KOPT-K1 (cell line): ENCODE measurements around the gene PFKFB2.

Experiments
- H3K27ac ChIP-seq: fragments of 200-600 bp; sonication (generic); 2 replicates; pipeline ENCODE4 v1.5.1; 2016; ENCODE audit warnings: antibody characterized with exemption, mild to moderate bottlenecking, low read depth, low read length; ENCODE audit not compliant: poor library complexity, severe bottlenecking
- H3K36me3 ChIP-seq: fragments of 200-600 bp; sonication (generic); 2 replicates; pipeline ENCODE4 v1.5.1; 2017; ENCODE audit warnings: antibody characterized with exemption, mild to moderate bottlenecking, low read length, moderate library complexity; ENCODE audit not compliant: insufficient read depth
- H3K9me3 ChIP-seq: fragments of 200-600 bp; sonication (generic); 2 replicates; pipeline ENCODE4 v1.5.1; 2017; ENCODE audit warnings: antibody characterized with exemption, low read length, mild to moderate bottlenecking; ENCODE audit not compliant: insufficient read depth, poor library complexity, severe bottlenecking

Gene PFKFB2

GRCh38 chr1:207048041-207048440 is 5.0 kb upstream of the PFKFB2 start:
- Histone ChIP-seq H3K27ac (no peak overlapping the region), H3K36me3 (peaks cover 58% of the 10 kb centered on the region), H3K9me3 (no peaks in the 10 kb centered on the region)

GRCh38 chr1:207049054-207049453 is 4.0 kb upstream of the PFKFB2 start:
- Histone ChIP-seq H3K36me3 (peaks cover 48% of the 10 kb centered on the region), H3K27ac (no peak overlapping the region), H3K9me3 (no peaks in the 10 kb centered on the region)

DNA sequence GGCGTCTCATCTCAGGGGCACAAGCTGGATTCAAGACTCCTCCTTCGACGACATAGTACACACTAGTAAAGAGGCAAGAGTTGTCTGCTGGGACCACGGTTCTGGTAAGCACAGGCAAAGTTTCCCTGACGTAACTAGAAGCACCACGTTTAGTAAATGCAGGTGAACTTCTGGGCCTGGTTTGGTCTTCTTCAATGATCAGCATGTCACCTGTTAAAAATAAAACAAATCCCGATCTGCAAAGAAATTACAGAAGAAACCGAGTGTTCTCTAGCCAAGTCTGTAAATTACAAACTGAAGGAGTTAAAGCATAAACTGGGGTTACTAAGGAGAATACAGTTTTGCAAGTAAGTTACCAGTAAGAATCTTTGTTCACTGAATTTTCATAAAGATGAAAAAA is 3.6 kb upstream of the PFKFB2 start:
- H3K36me3 ChIP-seq, result peaks cover 44% of the 10 kb centered on the region
- peak overlapping the region; percentile 16 for H3K27ac ChIP-seq

DNA sequence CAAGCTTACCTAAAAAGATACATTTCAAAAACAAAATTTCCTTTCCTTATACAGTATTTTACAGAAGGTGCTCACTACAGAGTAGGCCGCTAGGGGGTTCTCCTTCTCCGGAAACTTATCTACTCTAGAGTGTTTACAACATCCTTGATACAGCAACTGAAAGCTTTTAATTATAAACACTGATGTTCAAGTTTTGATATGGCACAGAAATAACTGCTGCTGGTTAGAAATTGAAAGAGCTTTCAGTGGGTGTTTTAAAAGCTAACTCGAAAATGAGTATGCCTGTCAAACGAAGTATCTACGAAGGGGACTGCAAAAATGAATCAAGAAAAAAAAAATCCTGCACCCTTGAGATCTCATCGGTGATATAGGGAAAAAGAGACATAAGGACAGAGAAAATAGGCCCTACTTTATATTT is 3.1 kb upstream of the PFKFB2 start:
- peaks cover 43% of the 10 kb centered on the region for H3K36me3 ChIP-seq
- no peaks in the 10 kb centered on the region for H3K9me3 ChIP-seq
- H3K27ac ChIP-seq, result peak overlapping the region; percentile 78

More for the DNA sequence above, 3.6 kb upstream of the PFKFB2 start:
- H3K9me3 ChIP-seq, result no peaks in the 10 kb centered on the region

GRCh38 chr1:207050480-207051190 is 2.4 kb upstream of the PFKFB2 start:
- H3K9me3 ChIP-seq, result no peaks in the 10 kb centered on the region
- peak overlapping the region; percentile 78 for H3K27ac ChIP-seq
- peaks cover 39% of the 10 kb centered on the region for H3K36me3 ChIP-seq

- H3K36me3 ChIP-seq, result peaks cover 32% of the 10 kb centered on the region
- H3K27ac ChIP-seq, result peak within 1 kb of the TSS; percentile 78
These were observed 1.7 kb upstream of the PFKFB2 start, which contains the start of gene YOD1 for GRCh38 chr1:207051191-207051943. TSS of gene YOD1 (minus strand) at chr1:207051208. CDS start at chr1:207051030, 178 bp downstream.

DNA sequence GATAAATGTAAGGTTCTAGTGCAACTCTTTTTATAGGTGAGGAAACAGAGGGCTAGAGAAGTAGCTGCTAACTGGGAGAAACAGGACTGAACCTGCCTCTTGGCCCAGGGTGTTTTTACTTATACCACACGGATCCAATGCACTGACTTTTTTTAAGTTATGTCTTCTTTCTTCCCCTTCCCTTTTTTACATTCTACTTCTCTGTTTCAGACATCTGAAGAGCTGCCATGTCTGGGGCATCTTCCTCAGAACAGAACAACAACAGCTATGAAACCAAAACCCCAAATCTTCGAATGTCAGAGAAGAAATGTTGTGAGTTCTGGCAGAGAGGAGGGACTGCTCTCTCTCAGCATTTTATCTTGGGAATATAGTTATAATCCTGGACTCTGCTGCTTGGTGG is 1.4 kb downstream of the PFKFB2 start:
- Histone ChIP-seq H3K9me3 (no peaks in the 10 kb centered on the region), H3K36me3 (peaks cover under 1% of the 10 kb centered on the region), H3K27ac (no peak overlapping the region)

More at GRCh38 chr1:207051191-207051943, 1.7 kb upstream of the PFKFB2 start, which contains the start of gene YOD1:
- H3K9me3 ChIP-seq, result no peaks in the 10 kb centered on the region

DNA sequence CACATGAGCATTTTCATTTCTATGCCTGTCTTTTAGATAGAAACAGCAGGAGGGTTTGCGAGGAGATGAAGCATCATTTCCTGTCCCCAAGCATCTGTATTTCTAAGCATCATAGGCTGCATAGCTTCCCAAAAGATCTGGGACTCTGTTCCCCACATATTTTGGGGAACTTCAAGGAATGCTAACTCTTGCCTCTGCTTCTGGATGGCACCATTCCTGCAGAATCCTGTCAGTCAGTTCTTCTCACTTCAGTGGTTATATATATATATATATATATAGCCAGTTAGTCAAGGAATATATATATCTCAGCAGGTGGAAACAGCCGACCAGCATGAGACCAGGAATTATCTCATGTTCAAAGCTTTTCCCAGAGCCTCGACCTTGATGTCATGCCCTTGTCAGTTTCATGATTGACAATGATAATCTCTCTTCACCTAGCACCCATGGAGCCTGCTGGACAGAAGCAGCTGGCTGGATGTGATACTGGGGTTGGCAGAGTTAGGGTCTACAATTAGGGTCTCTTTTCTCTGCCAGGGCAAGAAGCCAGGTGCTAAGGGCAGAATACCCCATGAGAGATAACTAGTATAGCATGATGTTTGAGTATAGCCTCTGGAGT is 2.4 kb downstream of the PFKFB2 start:
- Histone ChIP-seq H3K9me3 (no peaks in the 10 kb centered on the region), H3K36me3 (no peaks in the 10 kb centered on the region), H3K27ac (no peak overlapping the region)

GRCh38 chr1:207056673-207057072 is 3.6 kb downstream of the PFKFB2 start:
- Histone ChIP-seq H3K36me3 (no peaks in the 10 kb centered on the region), H3K27ac (no peak overlapping the region), H3K9me3 (no peaks in the 10 kb centered on the region)

GRCh38 chr1:207058252-207058651 is 5.2 kb downstream of the PFKFB2 start:
- no peak overlapping the region for H3K27ac ChIP-seq
- no peaks in the 10 kb centered on the region for H3K36me3 ChIP-seq
- no peaks in the 10 kb centered on the region for H3K9me3 ChIP-seq

- Histone ChIP-seq H3K27ac (no peak overlapping the region), H3K36me3 (no peaks in the 10 kb centered on the region), H3K9me3 (no peaks in the 10 kb centered on the region)
These were observed 6.1 kb downstream of the PFKFB2 start for GRCh38 chr1:207058878-207059867.

DNA sequence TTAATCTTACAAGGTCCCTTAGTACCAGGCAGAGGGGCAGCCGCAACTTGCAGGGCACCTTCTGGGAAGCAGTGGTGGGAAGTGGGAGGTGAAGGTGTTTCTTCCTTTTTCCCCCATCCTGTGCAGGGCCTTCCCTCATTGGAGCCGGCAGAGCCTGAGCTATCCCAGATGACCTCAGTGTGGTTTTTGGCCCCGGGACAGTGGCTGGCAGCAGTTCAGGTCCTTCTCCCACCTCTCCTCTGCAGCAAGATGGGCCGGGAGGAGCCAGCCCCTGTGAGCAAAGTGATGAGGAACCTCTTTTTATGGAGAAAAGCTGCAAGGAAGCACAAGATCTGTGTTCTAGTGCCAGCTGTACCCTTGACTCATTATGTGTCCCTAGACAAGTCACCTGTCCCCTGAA is 6.8 kb downstream of the PFKFB2 start:
- Histone ChIP-seq H3K27ac (no peak overlapping the region), H3K36me3 (no peaks in the 10 kb centered on the region), H3K9me3 (no peaks in the 10 kb centered on the region)

DNA sequence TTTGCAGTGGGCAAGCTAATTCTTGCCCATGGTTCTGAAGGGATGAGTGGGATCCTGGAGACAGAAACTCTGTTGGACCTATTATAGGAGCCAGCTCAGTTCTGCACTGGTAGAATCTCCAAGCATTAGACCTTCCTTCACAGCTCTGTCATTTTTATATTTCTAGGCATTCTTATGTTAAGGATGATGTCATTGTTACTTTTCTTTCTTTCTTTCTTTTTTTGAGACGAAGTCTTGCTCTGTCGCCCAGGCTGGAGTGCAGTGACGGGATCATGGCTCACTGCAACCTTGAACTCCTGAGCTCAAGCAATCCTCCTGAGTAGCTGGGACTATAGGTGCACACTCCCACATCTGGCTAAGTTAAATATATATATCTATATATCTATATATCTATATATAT is 7.5 kb downstream of the PFKFB2 start:
- no peak overlapping the region for H3K27ac ChIP-seq
- H3K9me3 ChIP-seq, result no peaks in the 10 kb centered on the region
- no peaks in the 10 kb centered on the region for H3K36me3 ChIP-seq

GRCh38 chr1:207062058-207062457 is 9.0 kb downstream of the PFKFB2 start:
- Histone ChIP-seq H3K27ac (no peak overlapping the region), H3K36me3 (no peaks in the 10 kb centered on the region), H3K9me3 (no peaks in the 10 kb centered on the region)
